Suppressor macrophage treated with lipopolysaccharide for 1 hour (primary cell): ENCODE measurements around the gene CYBC1.

Source experiments
- DNase-seq, 3 donors: peaks; one replicate each; pipeline ENCODE4 v3.0.0-alpha.2; 2020 to 2022

CYBC1 gene

GRCh38 chr17:82407255-82407654, 43.3 kb downstream of the CYBC1 start:
- DNase-seq, result peak; percentile 50 to 62 (median 55)

GRCh38 chr17:82406131-82406671, 44.4 kb downstream of the CYBC1 start:
- no peak for DNase-seq

- no peak for DNase-seq
These were observed 45.5 kb downstream of the CYBC1 start for GRCh38 chr17:82405051-82405450.

GRCh38 chr17:82403662-82404660, 46.6 kb downstream of the CYBC1 start:
- no peak for DNase-seq

GRCh38 chr17:82402865-82403264, 47.7 kb downstream of the CYBC1 start:
- DNase-seq, result no peak

- peak; percentile 81 to 88 (median 87) for DNase-seq
These were observed 49.7 kb downstream of the CYBC1 start for GRCh38 chr17:82400830-82401229.

GRCh38 chr17:82400206-82400605, 50.3 kb downstream of the CYBC1 start:
- peak; percentile 60 to 63 (median 60) for DNase-seq

GRCh38 chr17:82399601-82400101, 50.9 kb downstream of the CYBC1 start:
- no peak for DNase-seq

- peak in 1 of 3 donors; percentile 22 for DNase-seq
These were observed 51.5 kb downstream of the CYBC1 start for GRCh38 chr17:82399041-82399441.

- DNase-seq, result no peak
These were observed 52.9 kb downstream of the CYBC1 start for GRCh38 chr17:82397449-82398335.

GRCh38 chr17:82396601-82397435, 53.7 kb downstream of the CYBC1 start:
- peak; percentile 54 to 71 (median 58) for DNase-seq

GRCh38 chr17:82394278-82394677, 56.3 kb downstream of the CYBC1 start:
- no peak for DNase-seq

- no peak for DNase-seq
These were observed 57.6 kb downstream of the CYBC1 start for GRCh38 chr17:82392941-82393340.
